ENCODE results near the gene THBS2.

The THBS2 gene

GRCh38 chr6:169247991-169248390 lies 5.7 kb downstream of the THBS2 start:
- DNase-seq: no peak

DNA sequence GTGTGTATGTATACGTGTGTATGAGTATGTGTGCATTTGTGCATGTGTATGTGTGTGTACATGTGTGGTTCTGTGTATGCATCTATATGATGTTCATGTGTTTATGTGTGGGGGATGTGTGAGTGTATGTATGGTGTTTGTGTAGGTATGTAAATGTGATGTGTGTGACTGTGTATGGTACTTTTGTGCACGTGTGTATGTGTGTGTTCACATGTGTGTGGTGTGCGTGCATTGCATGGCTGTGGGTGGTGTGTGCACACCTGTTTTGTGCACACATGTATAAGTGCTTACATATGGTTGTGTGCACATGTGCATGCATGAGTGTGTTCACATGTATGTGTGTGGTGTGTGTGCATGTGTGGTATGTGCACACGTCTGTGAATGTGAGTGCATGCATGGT lies 6.2 kb downstream of the THBS2 start:
- no peak for DNase-seq

- DNase-seq: no peak
These were observed 7.2 kb downstream of the THBS2 start for GRCh38 chr6:169246445-169246844.

GRCh38 chr6:169244684-169245383 lies 8.8 kb downstream of the THBS2 start:
- DNase-seq: no peak

DNA sequence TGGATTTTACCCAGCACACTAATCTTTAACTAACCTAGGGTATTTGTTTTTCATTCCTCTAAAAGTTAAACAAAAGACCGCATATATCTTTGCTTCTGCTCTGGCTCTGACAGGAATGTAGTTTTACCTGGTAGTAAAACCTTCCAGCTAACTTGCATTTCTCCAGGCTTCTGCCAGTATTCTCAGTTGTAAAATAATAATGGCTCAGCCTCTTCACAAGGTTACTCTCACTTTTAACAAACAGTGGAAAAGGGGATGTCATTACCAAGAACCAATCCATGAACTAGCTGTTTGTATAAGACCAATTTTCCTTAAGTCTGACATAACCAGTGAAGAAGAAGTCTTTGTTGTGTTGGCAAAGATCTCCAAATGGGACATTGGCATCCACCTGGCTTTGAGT lies 10.0 kb downstream of the THBS2 start:
- DNase-seq: no peak

- DNase-seq: no peak
These were observed 10.5 kb downstream of the THBS2 start for GRCh38 chr6:169243186-169243585.

GRCh38 chr6:169241688-169242350 lies 11.8 kb downstream of the THBS2 start:
- DNase-seq: no peak

- DNase-seq: no peak
These were observed 12.9 kb downstream of the THBS2 start for GRCh38 chr6:169240591-169241390.

GRCh38 chr6:169240125-169240524 lies 13.5 kb downstream of the THBS2 start:
- DNase-seq: no peak

DNA sequence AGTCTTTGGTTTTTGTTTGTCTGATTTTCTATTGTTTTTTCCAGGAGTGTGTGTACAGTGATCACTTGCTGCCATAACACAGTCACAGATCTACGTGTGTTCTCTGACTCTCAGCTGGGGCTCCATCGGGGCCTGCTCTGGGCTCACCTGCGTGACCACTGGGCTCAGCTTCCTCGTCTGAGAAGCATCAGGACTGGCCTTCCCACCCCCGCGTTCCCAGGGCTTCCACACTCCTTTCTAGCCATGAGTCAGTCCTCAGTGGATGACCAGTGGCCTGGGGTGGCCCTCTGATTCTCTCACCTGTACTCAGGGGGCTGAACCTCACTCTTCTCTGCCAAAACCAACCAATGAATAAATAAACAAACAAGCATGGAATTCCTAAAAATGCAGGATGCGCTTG lies 14.5 kb downstream of the THBS2 start:
- no peak for DNase-seq

- no peak for DNase-seq
These were observed 14.9 kb downstream of the THBS2 start for GRCh38 chr6:169238766-169239165.

- no peak for DNase-seq
These were observed 16.0 kb downstream of the THBS2 start for GRCh38 chr6:169237496-169238134.

DNA sequence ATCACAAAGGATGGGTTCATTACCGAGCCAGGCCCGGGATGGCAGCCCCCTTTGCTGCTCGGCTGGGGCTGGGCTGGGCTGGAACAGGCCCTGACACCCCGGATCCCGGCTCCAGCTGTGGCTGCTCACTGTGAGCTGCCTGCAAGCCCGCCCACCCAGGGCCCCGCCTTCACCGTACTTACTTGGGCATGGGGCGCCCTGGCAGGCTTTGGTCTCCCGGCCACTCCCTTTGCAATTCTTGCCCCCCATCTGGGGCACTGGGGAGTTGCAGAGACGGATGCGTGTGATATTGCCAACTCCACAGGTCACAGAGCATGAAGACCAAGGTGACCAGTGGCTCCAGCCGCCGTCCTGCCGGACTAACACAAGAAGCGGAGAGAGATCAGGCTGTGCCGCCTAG lies 16.7 kb downstream of the THBS2 start:
- no peak for DNase-seq

GRCh38 chr6:169236545-169236944 lies 17.1 kb downstream of the THBS2 start:
- no peak for DNase-seq

DNA sequence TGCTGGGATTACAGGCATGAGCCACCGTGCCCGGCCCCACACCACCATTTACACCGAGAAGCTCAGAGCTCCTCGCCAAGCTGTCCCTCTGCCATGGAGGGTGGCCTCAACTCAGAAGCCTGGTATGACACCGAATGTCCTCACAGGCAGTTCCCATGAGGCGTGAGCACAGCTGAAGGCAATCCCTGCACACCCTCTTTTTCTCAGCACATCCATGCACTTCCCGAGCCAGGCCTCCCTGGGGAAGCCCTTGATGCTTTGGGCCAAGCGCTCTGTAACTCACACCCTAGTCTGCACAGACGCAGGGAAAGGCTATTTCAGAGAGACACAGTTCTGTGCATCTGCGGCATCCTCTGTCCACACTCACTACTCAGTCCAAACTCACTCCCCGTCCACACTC lies 18.4 kb downstream of the THBS2 start:
- no peak for DNase-seq

GRCh38 chr6:169234634-169235033 lies 19.0 kb downstream of the THBS2 start:
- DNase-seq: no peak

- no peak for DNase-seq
These were observed 19.8 kb downstream of the THBS2 start for GRCh38 chr6:169233832-169234231.

GRCh38 chr6:169233181-169233580 lies 20.5 kb downstream of the THBS2 start:
- DNase-seq: no peak

DNA sequence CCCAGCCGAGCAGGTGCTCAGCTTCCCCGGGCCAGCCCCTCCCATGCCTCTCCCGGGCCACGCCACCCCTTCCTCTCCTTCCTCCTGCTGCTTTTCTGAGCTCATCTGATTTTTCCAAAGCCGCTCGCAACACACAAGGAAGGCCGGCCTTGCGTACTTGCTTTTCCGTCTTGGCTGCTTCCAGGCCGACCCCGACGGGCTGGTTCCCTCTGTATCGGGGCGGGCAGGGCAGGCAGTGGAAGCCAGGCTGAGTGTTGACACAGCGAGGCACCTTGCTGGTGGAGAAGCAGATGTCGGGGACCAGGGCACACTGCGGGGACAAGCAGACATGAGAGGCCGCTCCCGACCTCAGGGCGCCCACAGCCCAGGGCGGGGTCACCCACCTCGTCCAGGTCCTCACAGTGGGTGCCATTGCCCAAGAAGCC lies 21.1 kb downstream of the THBS2 start:
- DNase-seq: no peak

DNA sequence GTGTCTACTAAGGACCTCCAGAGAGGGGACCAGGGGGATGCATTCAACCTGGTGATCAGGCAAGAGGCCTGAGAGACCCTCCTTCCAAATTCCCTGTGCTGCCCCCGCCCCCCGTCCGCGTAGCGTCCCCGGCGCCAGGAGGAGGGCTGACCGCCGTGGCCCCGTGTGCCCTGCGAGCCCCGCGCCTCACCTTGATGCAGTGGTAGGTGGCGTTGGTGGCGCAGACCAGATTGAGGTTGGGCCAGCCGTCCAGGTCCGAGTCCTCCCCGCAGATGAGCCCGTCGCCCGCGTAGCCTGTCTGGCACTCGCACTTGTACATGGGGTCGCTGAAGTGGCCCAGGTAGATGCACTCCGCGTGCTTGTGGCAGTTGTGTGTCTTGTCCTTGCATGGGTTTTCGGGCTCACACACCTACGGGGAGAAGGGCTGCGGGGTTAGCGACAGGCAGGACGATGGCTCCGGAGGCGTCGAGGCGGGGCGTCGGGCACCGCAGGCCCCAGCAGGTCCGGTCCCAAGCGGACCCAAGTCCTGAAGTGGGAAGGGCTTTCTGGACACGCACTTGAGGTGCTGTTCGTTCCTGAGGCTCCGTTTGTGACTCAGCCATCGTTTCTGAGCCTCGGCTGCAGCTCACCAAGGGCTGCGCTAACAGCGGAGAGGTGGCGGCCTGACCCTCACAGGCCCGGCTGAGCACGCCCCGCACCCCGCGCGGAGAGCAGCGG lies 21.7 kb downstream of the THBS2 start:
- DNase-seq: no peak

DNA sequence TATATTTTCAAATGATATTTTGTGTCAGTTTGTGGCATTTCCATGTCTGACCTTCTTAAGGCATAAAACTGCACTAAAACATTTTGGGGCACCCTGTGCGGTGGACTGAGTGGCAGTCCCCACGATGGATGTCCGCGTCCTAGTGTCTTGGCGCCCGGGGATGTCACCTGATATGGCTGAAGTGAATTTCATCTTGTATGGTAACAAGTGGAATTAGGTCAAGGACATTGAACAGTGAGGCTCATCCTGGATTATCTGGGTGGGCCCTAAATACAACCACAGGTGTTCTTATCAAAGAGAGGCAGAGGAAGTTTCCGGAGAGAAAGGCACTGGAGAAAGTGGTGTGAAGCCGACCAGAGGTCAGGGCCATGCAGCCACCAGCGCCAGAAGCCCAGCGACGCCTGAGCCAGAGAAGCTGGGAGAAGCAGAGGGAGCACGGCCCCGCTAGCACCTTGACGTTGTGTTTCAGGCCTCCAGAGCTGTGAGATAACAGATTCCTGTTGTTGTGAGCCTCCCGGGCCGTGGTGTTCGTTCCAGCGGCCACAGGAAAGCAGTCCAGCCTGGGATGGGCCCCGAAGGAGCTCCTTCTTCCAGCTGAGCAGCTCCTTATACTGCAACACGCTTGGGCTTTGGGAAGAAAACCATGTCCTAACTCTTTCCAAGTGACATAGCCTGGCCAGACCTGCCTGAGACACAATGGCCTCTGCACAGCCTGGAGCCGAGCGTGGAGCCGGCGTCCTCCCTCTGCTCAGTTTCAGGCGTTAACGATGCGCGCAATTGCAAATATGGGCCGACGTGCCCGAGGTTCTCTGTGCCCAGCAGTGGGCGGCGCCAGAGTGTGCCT lies 22.5 kb downstream of the THBS2 start:
- no peak for DNase-seq

DNA sequence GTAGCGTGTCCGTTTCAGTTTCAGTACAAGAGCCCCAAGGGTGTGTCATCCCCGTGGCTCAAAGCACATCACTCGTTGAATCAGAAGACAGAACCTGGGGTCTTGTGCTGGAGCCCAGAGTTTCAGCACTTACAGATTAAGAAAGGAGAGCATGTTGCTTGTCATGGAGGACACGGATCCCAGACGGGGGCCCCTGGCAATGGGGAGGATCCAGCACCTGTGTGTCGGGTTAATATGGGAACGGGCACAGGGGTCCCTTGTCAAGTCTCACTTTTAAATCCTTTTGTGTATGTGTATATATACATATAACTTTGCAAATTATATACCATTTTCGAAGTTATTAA lies 23.4 kb downstream of the THBS2 start:
- no peak for DNase-seq
